Measurements from ENCODE around the gene TXNL4B. TPM values are rescaled to one million over a fixed set of nuclear protein-coding genes. Genes with fewer than 3 reads are reported as not detected.

Gene TXNL4B
- total RNA-seq, 6 experiments from 2014 or later: 5.5 to 11.6 (median 8.2) TPM

GRCh38 chr16:72044296-72044695 lies 49.1 kb downstream of the TXNL4B start:
- TF ChIP-seq POLR2A (IDR thresholded peaks at IDR 0.05) (no peak), CTCF (IDR thresholded peaks at IDR 0.05) (no peak)
- no peaks in the 10 kb centered on the region for H3K36me3 ChIP-seq
- no peaks in the 10 kb centered on the region for H3K27me3 ChIP-seq
- H3K27ac ChIP-seq: peak overlapping the region; percentile 83 to 96 (median 94)
- no peaks in the 10 kb centered on the region for H3K9me3 ChIP-seq
- H3K4me3 ChIP-seq: peak overlapping the region in 1 of 3 donors; percentile 15
- intact Hi-C loops (cut with DNase I): no loop called here
- DNase-seq (no peak), ATAC-seq (peak in 3 of 4 donors; percentile 2 to 25 (median 9))
- peaks cover 0 to 54% (median 17%) of the 10 kb centered on the region in 4 donors for H3K4me1 ChIP-seq
- 36% methylated on average over 6 of the region's 6 CpGs for WGBS (ENCODE audit: insufficient coverage, low coverage, low lambda C conversion rate, missing lambda C conversion rate)

- Histone ChIP-seq H3K36me3 (no peaks in the 10 kb centered on the region), H3K27me3 (no peaks in the 10 kb centered on the region), H3K4me1 (peaks cover 0 to 54% (median 17%) of the 10 kb centered on the region in 4 donors), H3K9me3 (no peaks in the 10 kb centered on the region), H3K27ac (peak overlapping the region; percentile 83 to 96 (median 94)), H3K4me3 (no peak overlapping the region)
- TF ChIP-seq POLR2A (IDR thresholded peaks at IDR 0.05): no peak
- TF ChIP-seq CTCF (IDR thresholded peaks at IDR 0.05): no peak
- ATAC-seq: peak in 1 of 4 donors; percentile 17
- intact Hi-C loops (cut with DNase I): no loop called here
- WGBS (ENCODE audit: insufficient coverage, low coverage, low lambda C conversion rate, missing lambda C conversion rate): 38% methylated on average over 1 of the region's 1 CpG
- peak in 1 of 3 donors; percentile 35 for DNase-seq
Measured at GRCh38 chr16:72043539-72043938, 49.9 kb downstream of the TXNL4B start.

DNA sequence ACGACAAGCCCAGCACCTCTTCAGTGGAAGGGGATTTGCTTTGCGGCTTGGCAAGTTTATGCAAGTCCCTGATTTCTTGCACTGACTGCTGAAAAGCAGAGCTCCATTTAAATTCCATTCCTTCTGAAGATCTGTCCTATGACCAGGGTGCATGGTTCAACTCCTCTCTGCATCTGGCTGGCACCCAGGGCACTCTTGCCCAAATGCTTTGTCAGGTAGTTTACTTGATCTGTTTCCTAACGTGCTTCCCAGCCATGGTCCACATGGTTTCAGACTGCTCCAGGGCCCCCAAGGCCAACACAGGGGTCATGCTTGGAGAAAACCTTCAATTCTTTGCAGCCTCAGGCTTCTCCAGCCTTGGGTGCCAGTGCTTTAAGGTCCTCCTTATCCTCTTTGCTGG lies 50.4 kb downstream of the TXNL4B start:
- WGBS (ENCODE audit: insufficient coverage, low coverage, low lambda C conversion rate, missing lambda C conversion rate): 4% methylated on average over 2 of the region's 3 CpGs
- intact Hi-C loops (cut with DNase I): no loop called here
- H3K4me3 ChIP-seq: peak overlapping the region; percentile 27 to 50 (median 40)
- H3K27me3 ChIP-seq: no peaks in the 10 kb centered on the region
- H3K4me1 ChIP-seq: peaks cover 0 to 54% (median 17%) of the 10 kb centered on the region in 4 donors
- no peak for TF ChIP-seq CTCF (IDR thresholded peaks at IDR 0.05)
- no peak for TF ChIP-seq POLR2A (IDR thresholded peaks at IDR 0.05)
- H3K9me3 ChIP-seq: no peaks in the 10 kb centered on the region
- DNase-seq (peak; percentile 84 to 94 (median 89)), ATAC-seq (peak; percentile 63 to 77 (median 72))
- no peaks in the 10 kb centered on the region for H3K36me3 ChIP-seq
- H3K27ac ChIP-seq: peak overlapping the region; percentile 83 to 96 (median 94)

- no peak for TF ChIP-seq CTCF (IDR thresholded peaks at IDR 0.05)
- no peak for TF ChIP-seq POLR2A (IDR thresholded peaks at IDR 0.05)
- H3K36me3 ChIP-seq: no peaks in the 10 kb centered on the region
- no peaks in the 10 kb centered on the region for H3K9me3 ChIP-seq
- ATAC-seq (peak; percentile 70 to 82 (median 76)), DNase-seq (peak; percentile 53 to 87 (median 70))
- no peaks in the 10 kb centered on the region for H3K27me3 ChIP-seq
- H3K4me1 ChIP-seq: peaks cover 0 to 54% (median 17%) of the 10 kb centered on the region in 4 donors
- intact Hi-C loops (cut with DNase I): no loop called here
- H3K27ac ChIP-seq: peak overlapping the region; percentile 83 to 96 (median 94)
- H3K4me3 ChIP-seq: peak overlapping the region in 2 of 3 donors; percentile 40 to 50
- WGBS (ENCODE audit: insufficient coverage, low coverage, low lambda C conversion rate, missing lambda C conversion rate): 5% methylated on average over 2 of the region's 2 CpGs
Measured at GRCh38 chr16:72042157-72042660, 51.2 kb downstream of the TXNL4B start.

All from right lobe of liver (tissue), 6 donors.